Measurements from ENCODE around the gene FHIT. TPM values are rescaled to one million over a fixed set of nuclear protein-coding genes. Genes with fewer than 3 reads are reported as not detected.

Gene FHIT
- total and polyA plus RNA-seq, 9 donors: 5.1 to 11.8 (median 9.5) TPM

DNA sequence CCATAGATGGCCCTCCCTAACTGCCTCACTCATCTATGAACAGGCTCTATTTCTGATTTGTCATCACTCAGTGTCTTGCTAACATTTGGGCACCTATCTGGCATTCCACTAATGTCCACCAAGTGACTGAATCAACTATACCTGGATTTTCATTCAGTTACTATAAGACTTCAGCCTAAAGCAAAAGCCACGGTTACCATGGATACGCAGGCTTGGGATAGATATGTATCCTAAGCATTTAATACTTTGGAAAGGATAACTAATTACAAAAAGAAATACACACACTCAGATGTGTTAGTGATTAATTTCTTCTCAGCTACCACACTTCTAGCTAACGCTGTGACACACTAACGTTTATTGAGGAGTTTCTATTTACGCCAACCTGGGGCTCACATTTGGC is 1301.9 kb downstream of the FHIT start:
- no peaks in the 10 kb centered on the region for H3K4me1 ChIP-seq (ENCODE audit: insufficient read depth)
- no peaks in the 10 kb centered on the region for H3K36me3 ChIP-seq
- H3K9me3 ChIP-seq: no peaks in the 10 kb centered on the region
- no peak for DNase-seq
- intact Hi-C loops (cut with DNase I): no loop called here
- WGBS, 3 donors: 73 to 76% (median 75%) methylated on average over 5 of the region's 5 CpGs
- no peak overlapping the region for H3K27ac ChIP-seq
- no peak overlapping the region for H3K4me3 ChIP-seq
- no peaks in the 10 kb centered on the region for H3K27me3 ChIP-seq
- no peak for TF ChIP-seq EP300 (IDR thresholded peaks at IDR 0.05)

GRCh38 chr3:59946401-59946800 is 1304.9 kb downstream of the FHIT start:
- intact Hi-C loops (cut with DNase I): no loop called here
- H3K9me3 ChIP-seq: no peaks in the 10 kb centered on the region
- TF ChIP-seq, protein P1, sequence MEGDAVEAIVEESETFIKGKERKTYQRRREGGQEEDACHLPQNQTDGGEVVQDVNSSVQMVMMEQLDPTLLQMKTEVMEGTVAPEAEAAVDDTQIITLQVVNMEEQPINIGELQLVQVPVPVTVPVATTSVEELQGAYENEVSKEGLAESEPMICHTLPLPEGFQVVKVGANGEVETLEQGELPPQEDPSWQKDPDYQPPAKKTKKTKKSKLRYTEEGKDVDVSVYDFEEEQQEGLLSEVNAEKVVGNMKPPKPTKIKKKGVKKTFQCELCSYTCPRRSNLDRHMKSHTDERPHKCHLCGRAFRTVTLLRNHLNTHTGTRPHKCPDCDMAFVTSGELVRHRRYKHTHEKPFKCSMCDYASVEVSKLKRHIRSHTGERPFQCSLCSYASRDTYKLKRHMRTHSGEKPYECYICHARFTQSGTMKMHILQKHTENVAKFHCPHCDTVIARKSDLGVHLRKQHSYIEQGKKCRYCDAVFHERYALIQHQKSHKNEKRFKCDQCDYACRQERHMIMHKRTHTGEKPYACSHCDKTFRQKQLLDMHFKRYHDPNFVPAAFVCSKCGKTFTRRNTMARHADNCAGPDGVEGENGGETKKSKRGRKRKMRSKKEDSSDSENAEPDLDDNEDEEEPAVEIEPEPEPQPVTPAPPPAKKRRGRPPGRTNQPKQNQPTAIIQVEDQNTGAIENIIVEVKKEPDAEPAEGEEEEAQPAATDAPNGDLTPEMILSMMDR (IDR thresholded peaks at IDR 0.05): no peak
- TF ChIP-seq EP300 (IDR thresholded peaks at IDR 0.05) (no peak), POLR2A (IDR thresholded peaks at IDR 0.05) (no peak)
- DNase-seq: no peak
- H3K36me3 ChIP-seq: no peaks in the 10 kb centered on the region
- H3K4me1 ChIP-seq (ENCODE audit: insufficient read depth): no peaks in the 10 kb centered on the region
- no peak overlapping the region for H3K27ac ChIP-seq
- no peak overlapping the region for H3K4me3 ChIP-seq
- no peaks in the 10 kb centered on the region for H3K27me3 ChIP-seq
- WGBS, 3 donors: 27 to 47% (median 31%) methylated on average over 1 of the region's 1 CpG

DNA sequence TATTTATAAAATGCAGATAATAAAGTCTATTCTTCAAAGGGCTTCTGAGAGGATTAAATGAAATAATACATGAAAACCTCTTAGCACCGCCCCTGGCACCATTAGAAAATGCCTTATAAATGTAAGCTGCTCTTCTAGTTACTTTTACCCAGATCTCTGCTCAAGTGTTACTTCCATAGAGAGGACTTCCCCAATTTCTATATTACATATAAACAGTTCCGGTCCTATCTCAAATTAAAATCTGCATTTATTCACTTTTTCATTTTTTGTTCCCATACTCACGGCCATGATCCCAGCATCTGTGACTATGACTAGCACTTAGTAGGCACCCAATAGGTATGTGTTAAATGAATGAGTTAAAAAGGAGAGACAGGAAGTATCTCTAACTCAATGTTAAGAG is 1310.5 kb downstream of the FHIT start:
- H3K9me3 ChIP-seq: no peaks in the 10 kb centered on the region
- no peaks in the 10 kb centered on the region for H3K36me3 ChIP-seq
- intact Hi-C loops (cut with DNase I): no loop called here
- H3K27me3 ChIP-seq: no peaks in the 10 kb centered on the region
- no peak overlapping the region for H3K27ac ChIP-seq
- 90 to 94% (median 92%) methylated on average over 3 of the region's 3 CpGs for WGBS, 3 donors
- no peak for DNase-seq
- TF ChIP-seq POLR2A (IDR thresholded peaks at IDR 0.05) (no peak), EP300 (IDR thresholded peaks at IDR 0.05) (no peak)
- TF ChIP-seq, protein P1 (IDR thresholded peaks at IDR 0.05): no peak
- H3K4me1 ChIP-seq (ENCODE audit: insufficient read depth): no peaks in the 10 kb centered on the region
- H3K4me3 ChIP-seq: no peak overlapping the region

DNA sequence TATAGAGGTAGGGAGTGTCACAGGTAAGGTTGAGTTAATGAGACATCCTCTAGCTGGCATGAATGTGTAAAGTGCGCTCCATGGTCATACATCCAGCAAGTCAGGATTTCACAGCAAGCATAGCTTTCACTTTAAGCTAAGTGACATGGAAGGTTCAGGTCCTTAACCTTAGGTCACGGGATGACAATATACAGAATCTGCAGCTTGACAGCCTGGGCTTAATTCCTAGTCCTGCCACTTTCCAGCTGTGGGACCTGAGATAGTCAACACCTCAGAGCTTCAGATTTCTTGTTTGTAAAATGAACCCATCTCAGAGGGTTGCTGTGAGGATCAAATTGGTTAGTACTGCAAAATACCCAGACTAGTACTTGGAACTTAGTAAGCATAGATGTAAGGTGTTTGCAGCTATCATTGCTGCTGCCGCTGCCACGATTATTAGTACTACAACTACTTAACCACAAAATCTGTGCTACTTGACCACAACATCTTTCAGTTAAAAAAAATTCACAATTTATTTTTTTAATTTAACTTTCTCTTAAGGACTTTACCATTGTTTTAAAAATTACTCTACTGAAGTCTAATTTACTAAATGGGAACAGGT is 1311.3 kb downstream of the FHIT start:
- 84 to 94% (median 91%) methylated on average over 4 of the region's 4 CpGs for WGBS, 3 donors

GRCh38 chr3:59938828-59939227 is 1312.4 kb downstream of the FHIT start:
- Histone ChIP-seq H3K4me1 (ENCODE audit: insufficient read depth) (no peaks in the 10 kb centered on the region), H3K4me3 (no peak overlapping the region), H3K27ac (no peak overlapping the region), H3K27me3 (no peaks in the 10 kb centered on the region), H3K9me3 (no peaks in the 10 kb centered on the region), H3K36me3 (no peaks in the 10 kb centered on the region)
- intact Hi-C loops (cut with DNase I): no loop called here
- WGBS, 3 donors: 67 to 90% (median 83%) methylated on average over 3 of the region's 3 CpGs
- no peak for TF ChIP-seq EP300 (IDR thresholded peaks at IDR 0.05)
- TF ChIP-seq POLR2A (IDR thresholded peaks at IDR 0.05): no peak
- TF ChIP-seq, protein P1 (IDR thresholded peaks at IDR 0.05): no peak
- no peak for DNase-seq

More for the DNA sequence above, 1311.3 kb downstream of the FHIT start:
- Histone ChIP-seq H3K4me3 (no peak overlapping the region), H3K9me3 (no peaks in the 10 kb centered on the region), H3K36me3 (no peaks in the 10 kb centered on the region), H3K27me3 (no peaks in the 10 kb centered on the region), H3K4me1 (ENCODE audit: insufficient read depth) (no peaks in the 10 kb centered on the region), H3K27ac (no peak overlapping the region)
- DNase-seq: no peak
- intact Hi-C loops (cut with DNase I): no loop called here
- TF ChIP-seq POLR2A (IDR thresholded peaks at IDR 0.05) (no peak), EP300 (IDR thresholded peaks at IDR 0.05) (no peak)
- TF ChIP-seq, protein P1 (IDR thresholded peaks at IDR 0.05): no peak

Data from ovary (tissue), 9 donors.